Pancreas (tissue), 10 donors: ENCODE data around the gene RPN1. TPM values are rescaled to one million over a fixed set of nuclear protein-coding genes. Genes with fewer than 3 reads are reported as not detected.

Experiments used
- ATAC-seq, 4 donors: fragments of 200-7000 bp; cut with Tn5 transposase; one replicate each; pipeline versions ENCODE4 v1.8.0 to v1.9.1; 2020; ENCODE audit warnings: mild to moderate bottlenecking in 4 of 4, moderate library complexity in 4 of 4
- DNase-seq, 6 donors: peaks; one replicate each; pipeline ENCODE4 v3.0.0-alpha.2; 2020
- FAIRE-seq: peaks from 2 replicates; lab custom pipeline; 2012; peaks lifted over from hg19 to GRCh38; lab: Jason Lieb, UNC
- H3K27ac ChIP-seq, 4 donors: fragments of 200-600 bp; sonication (generic); 1 replicate in 3 of 4; 2 replicates in 1 of 4; pipeline versions ENCODE4 v1.5.0 to v1.8.0; 2020
- H3K27me3 ChIP-seq, 4 donors: fragments of 200-600 bp; one replicate each; pipeline ENCODE4 v1.8.0; 2021
- H3K36me3 ChIP-seq, 3 donors: fragments of 200-600 bp; sonication (generic) in 1 of 3; one replicate each; pipeline versions ENCODE4 v1.5.0 to v1.8.0; 2020 to 2021
- H3K4me1 ChIP-seq, 3 donors: fragments of 200-600 bp; one replicate each; pipeline ENCODE4 v1.8.0; 2021
- H3K4me3 ChIP-seq, 4 donors: fragments of 200-600 bp; sonication (generic) in 2 of 4; one replicate each; pipeline versions ENCODE4 v1.5.0 to v1.8.0; 2020 to 2021
- H3K9me3 ChIP-seq, 4 donors: fragments of 200-600 bp; one replicate each; pipeline ENCODE4 v1.8.0; 2021
- CTCF ChIP-seq, 4 donors: fragments of 200-600 bp; sonication (generic) in 3 of 4; IDR thresholded peaks; one replicate each; pipeline versions ENCODE4 v1.5.0 to v1.8.0; 2021; ENCODE audit warnings: antibody characterized with exemption in 4 of 4
- WGBS, 2 donors: extraction: QIAGEN DNeasy Blood & Tissue Kit; methylation state at CpG; one replicate each; pipeline ENCODE4 v1.1.7; 2013; 5-methylcytosine and 5-hydroxymethylcytosine counted together
- intact Hi-C, 3 donors: fragments of 100-400 bp; cut with DNase I; formaldehyde crosslinking; loops; one replicate each; pipeline versions ENCODE4 v1.11.1 to v1.14.2; 2022
- polyA plus RNA-seq, 2 donors: library from polyadenylated mRNA; stranded (reverse); fragments of 200-250 nt; gene quantifications; one replicate each; pipeline ENCODE4 v1.2.3, GENCODE V29; 2013
- total RNA-seq, 6 donors: library from RNA; stranded (reverse); fragmentation: NEBNext Ultra II Directional in 4 of 6; extraction: Animal tissue kit (Norgen Biotek cat#: 25700) in 4 of 6; gene quantifications; one replicate each; pipeline versions ENCODE4 v1.2.1 to v1.2.4, GENCODE V29; 2021 to 2023
- donor health status: healthy with polysubstance abuse.
- donor health status: DM: no; HTN: no; CAD: no; lungs with moderate emphysema.
- donor health status: DM: no; HTN: no; CAD: no.
- donor health status: control.
- donor health status: control.
- donor health status: Bipolar disorder and iron deficiency.
- donor health status: DM: yes; HTN: yes; CAD: no.
- donor health status: DM: no; HTN: no; CAD: no.
- donor health status: DM: no; HTN: no; CAD: no.
- donor health status: DM: yes; HTN: yes; CAD: no.

The RPN1 gene
- total and polyA plus RNA-seq, 8 donors = 52.5 to 137 (median 84.8) TPM

GRCh38 chr3:128634075-128634611 lies 16.5 kb downstream of the RPN1 start:
- no peak overlapping the region for H3K4me3 ChIP-seq
- no peak for TF ChIP-seq CTCF (IDR thresholded peaks at IDR 0.05)
- no peaks in the 10 kb centered on the region for H3K4me1 ChIP-seq
- intact Hi-C loops = no loop called here
- DNase-seq (no peak), ATAC-seq (no peak), FAIRE-seq (no peak)
- H3K27ac ChIP-seq = no peak overlapping the region
- no peaks in the 10 kb centered on the region for H3K27me3 ChIP-seq
- WGBS, 2 donors = 86 to 90% methylated on average over 5 of the region's 5 CpGs
- no peaks in the 10 kb centered on the region for H3K9me3 ChIP-seq
- peaks cover 0 to 39% (median 21%) of the 10 kb centered on the region in 3 donors for H3K36me3 ChIP-seq

- Histone ChIP-seq H3K27me3 (no peaks in the 10 kb centered on the region), H3K36me3 (peaks cover 0 to 45% (median 21%) of the 10 kb centered on the region in 3 donors), H3K9me3 (no peaks in the 10 kb centered on the region), H3K27ac (no peak overlapping the region), H3K4me1 (no peaks in the 10 kb centered on the region), H3K4me3 (no peak overlapping the region)
- TF ChIP-seq CTCF (IDR thresholded peaks at IDR 0.05) = no peak
- FAIRE-seq (no peak), ATAC-seq (peak in 3 of 4 donors; percentile 38 to 57 (median 50)), DNase-seq (no peak)
- WGBS, 2 donors = 96 to 97% methylated on average over 2 of the region's 2 CpGs
- intact Hi-C loops = no loop called here
Measured at GRCh38 chr3:128632301-128632700, 18.3 kb downstream of the RPN1 start.

GRCh38 chr3:128629936-128630335 lies 20.7 kb downstream of the RPN1 start:
- peaks cover 13 to 64% (median 27%) of the 10 kb centered on the region in 3 donors for H3K36me3 ChIP-seq
- no peaks in the 10 kb centered on the region for H3K27me3 ChIP-seq
- ATAC-seq (no peak), DNase-seq (no peak), FAIRE-seq (no peak)
- no peaks in the 10 kb centered on the region for H3K4me1 ChIP-seq
- no peak for TF ChIP-seq CTCF (IDR thresholded peaks at IDR 0.05)
- H3K9me3 ChIP-seq = no peaks in the 10 kb centered on the region
- no peak overlapping the region for H3K4me3 ChIP-seq
- intact Hi-C loops = no loop called here
- H3K27ac ChIP-seq = no peak overlapping the region
- WGBS, 2 donors = 80 to 88% methylated on average over 7 of the region's 7 CpGs

- intact Hi-C loops = no loop called here
- FAIRE-seq = no peak
- WGBS, 2 donors = 87 to 92% methylated on average over 11 of the region's 11 CpGs
Measured at GRCh38 chr3:128625409-128625945, 25.1 kb downstream of the RPN1 start.

More at GRCh38 chr3:128625409-128625945, 25.1 kb downstream of the RPN1 start:
- H3K27ac ChIP-seq = no peak overlapping the region
- no peaks in the 10 kb centered on the region for H3K4me1 ChIP-seq
- DNase-seq = no peak
- H3K4me3 ChIP-seq = no peak overlapping the region
- no peak for TF ChIP-seq CTCF (IDR thresholded peaks at IDR 0.05)
- no peaks in the 10 kb centered on the region for H3K27me3 ChIP-seq
- peaks cover 21 to 89% (median 43%) of the 10 kb centered on the region in 3 donors for H3K36me3 ChIP-seq
- H3K9me3 ChIP-seq = no peaks in the 10 kb centered on the region
- ATAC-seq = no peak
